Psoas muscle (tissue), 8 donors: ENCODE data around the gene ERC2. TPM values are rescaled to one million over a fixed set of nuclear protein-coding genes. Genes with fewer than 3 reads are reported as not detected.

Experiments
- ATAC-seq, 4 donors: fragments of 200-7000 bp; cut with Tn5 transposase; one replicate each; pipeline ENCODE4 v1.9.1; 2020; ENCODE audit warnings: moderate library complexity in 3 of 4, mild to moderate bottlenecking in 2 of 4
- DNase-seq, 2 donors: peaks; one replicate each; pipeline ENCODE4 v3.0.0-alpha.2; 2020
- H3K27ac ChIP-seq: fragments of 200-600 bp; one replicate; pipeline ENCODE4 v1.8.0; 2022
- H3K27me3 ChIP-seq, 3 donors: fragments of 200-600 bp in 1 of 3; one replicate each; pipeline versions ENCODE4 v1.6.1 to v1.8.0; 2013 to 2022; ENCODE audit warnings: low read length in 2 of 3, mild to moderate bottlenecking in 2 of 3, moderate library complexity in 1 of 3; ENCODE audit not compliant: insufficient read depth in 3 of 3
- H3K36me3 ChIP-seq, 2 donors: fragments of 200-600 bp in 1 of 2; one replicate each; pipeline versions ENCODE4 v1.6.1 to v1.8.0; 2013 to 2022; ENCODE audit warnings: low read depth in 1 of 2, mild to moderate bottlenecking in 1 of 2, moderate library complexity in 1 of 2; ENCODE audit not compliant: insufficient read depth in 1 of 2
- H3K4me1 ChIP-seq: fragments of 200-600 bp; one replicate; pipeline ENCODE4 v1.8.0; 2022
- H3K4me3 ChIP-seq: fragments of 200-600 bp; one replicate; pipeline ENCODE4 v1.8.0; 2022; ENCODE audit warnings: mild to moderate bottlenecking
- H3K9me3 ChIP-seq: fragments of 200-600 bp; one replicate; pipeline ENCODE4 v1.8.0; 2022
- WGBS, 3 donors: extraction: QIAGEN DNeasy Blood & Tissue Kit; methylation state at CpG; one replicate each; pipeline versions ENCODE4 v1.1.6 to v1.1.7; 2013; 5-methylcytosine and 5-hydroxymethylcytosine counted together
- intact Hi-C, 2 donors: fragments of 100-400 bp; cut with DNase I; formaldehyde crosslinking; loops; one replicate each; pipeline versions ENCODE4 v1.11.0 to v1.14.2; 2022
- polyA plus RNA-seq, 3 donors: library from polyadenylated mRNA; stranded (reverse); fragments of 200-250 nt; gene quantifications; one replicate each; pipeline ENCODE4 v1.2.3, GENCODE V29; 2013
- total RNA-seq, 4 donors: library from RNA; stranded (reverse); fragmentation: NEBNext Ultra II Directional in 2 of 4; extraction: Animal tissue kit (Norgen Biotek cat#: 25700) in 2 of 4; gene quantifications; one replicate each; pipeline versions ENCODE4 v1.2.1 to v1.2.4, GENCODE V29; 2021 to 2023
- TF ChIP-seq, protein P1 (sequence below): fragments of 200-600 bp; IDR thresholded peaks from one replicate; pipeline ENCODE4 v1.8.0; 2022; ENCODE audit warnings: antibody characterized with exemption
- donor health status: healthy with polysubstance abuse.
- donor health status: DM: no; HTN: no; CAD: no; lungs with moderate emphysema.
- donor health status: Bipolar disorder and iron deficiency.
- donor health status: healthy.
- donor health status: DM: yes; HTN: yes; CAD: no.
- donor health status: DM: no; HTN: no; CAD: no.
- donor health status: DM: no; HTN: no; CAD: no.
- donor health status: DM: yes; HTN: yes; CAD: no.

The ERC2 gene
- total and polyA plus RNA-seq, 7 donors: 0.04 to 0.15 TPM; not detected in 5

DNA sequence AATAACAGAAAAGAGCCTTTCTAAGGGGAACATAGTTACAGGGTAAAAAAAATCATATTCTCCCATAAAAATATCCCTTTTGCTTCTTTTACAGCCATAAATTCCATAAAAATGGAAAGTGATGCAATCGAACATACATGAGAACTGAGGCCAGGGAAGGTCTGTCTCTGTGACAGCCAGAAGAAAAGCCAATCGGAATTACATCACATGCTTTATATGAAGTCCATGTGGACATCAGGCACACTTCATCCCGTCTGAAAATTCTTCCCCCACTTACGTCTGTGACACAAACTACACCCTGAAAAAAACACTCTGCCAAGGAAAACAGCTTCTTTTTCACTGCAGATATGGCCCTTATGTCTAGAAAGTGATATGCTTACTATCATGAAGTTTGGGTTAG, 323.5 kb downstream of the ERC2 start:
- no peaks in the 10 kb centered on the region for H3K27me3 ChIP-seq
- TF ChIP-seq, protein P1, sequence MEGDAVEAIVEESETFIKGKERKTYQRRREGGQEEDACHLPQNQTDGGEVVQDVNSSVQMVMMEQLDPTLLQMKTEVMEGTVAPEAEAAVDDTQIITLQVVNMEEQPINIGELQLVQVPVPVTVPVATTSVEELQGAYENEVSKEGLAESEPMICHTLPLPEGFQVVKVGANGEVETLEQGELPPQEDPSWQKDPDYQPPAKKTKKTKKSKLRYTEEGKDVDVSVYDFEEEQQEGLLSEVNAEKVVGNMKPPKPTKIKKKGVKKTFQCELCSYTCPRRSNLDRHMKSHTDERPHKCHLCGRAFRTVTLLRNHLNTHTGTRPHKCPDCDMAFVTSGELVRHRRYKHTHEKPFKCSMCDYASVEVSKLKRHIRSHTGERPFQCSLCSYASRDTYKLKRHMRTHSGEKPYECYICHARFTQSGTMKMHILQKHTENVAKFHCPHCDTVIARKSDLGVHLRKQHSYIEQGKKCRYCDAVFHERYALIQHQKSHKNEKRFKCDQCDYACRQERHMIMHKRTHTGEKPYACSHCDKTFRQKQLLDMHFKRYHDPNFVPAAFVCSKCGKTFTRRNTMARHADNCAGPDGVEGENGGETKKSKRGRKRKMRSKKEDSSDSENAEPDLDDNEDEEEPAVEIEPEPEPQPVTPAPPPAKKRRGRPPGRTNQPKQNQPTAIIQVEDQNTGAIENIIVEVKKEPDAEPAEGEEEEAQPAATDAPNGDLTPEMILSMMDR: no peak
- WGBS, 3 donors: 54 to 64% (median 61%) methylated on average over 4 of the region's 4 CpGs
- H3K27ac ChIP-seq: no peak overlapping the region
- ATAC-seq (no peak), DNase-seq (no peak)
- H3K9me3 ChIP-seq: no peaks in the 10 kb centered on the region
- no peak overlapping the region for H3K4me3 ChIP-seq
- no peaks in the 10 kb centered on the region for H3K4me1 ChIP-seq
- intact Hi-C loops: no loop called here
- H3K36me3 ChIP-seq: no peaks in the 10 kb centered on the region

DNA sequence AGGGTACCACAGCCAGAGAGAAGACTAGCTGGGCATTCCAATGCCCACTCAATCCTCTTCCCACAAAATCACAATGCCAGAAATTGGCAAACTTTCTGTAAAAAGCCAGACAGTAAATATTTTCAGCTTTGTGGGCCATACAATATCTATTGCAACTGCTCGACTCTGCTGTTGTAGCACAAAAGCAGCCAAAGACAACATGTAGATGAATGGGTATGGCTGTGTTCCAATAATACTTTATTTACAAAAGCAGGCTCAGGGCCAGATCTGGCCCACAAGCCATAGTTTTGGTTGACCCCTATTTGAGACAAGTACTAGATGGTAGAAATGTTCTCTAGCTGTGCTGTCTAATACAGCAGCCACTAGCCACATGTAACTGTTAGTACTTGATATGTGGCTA, 330.9 kb downstream of the ERC2 start:
- DNase-seq (no peak), ATAC-seq (no peak)
- TF ChIP-seq, protein P1: no peak
- H3K27ac ChIP-seq: no peak overlapping the region
- no peaks in the 10 kb centered on the region for H3K9me3 ChIP-seq
- H3K36me3 ChIP-seq: no peaks in the 10 kb centered on the region
- no peaks in the 10 kb centered on the region for H3K4me1 ChIP-seq
- intact Hi-C loops: no loop called here
- no peaks in the 10 kb centered on the region for H3K27me3 ChIP-seq
- WGBS, 3 donors: 17 to 40% (median 28%) methylated on average over 1 of the region's 1 CpG
- no peak overlapping the region for H3K4me3 ChIP-seq

DNA sequence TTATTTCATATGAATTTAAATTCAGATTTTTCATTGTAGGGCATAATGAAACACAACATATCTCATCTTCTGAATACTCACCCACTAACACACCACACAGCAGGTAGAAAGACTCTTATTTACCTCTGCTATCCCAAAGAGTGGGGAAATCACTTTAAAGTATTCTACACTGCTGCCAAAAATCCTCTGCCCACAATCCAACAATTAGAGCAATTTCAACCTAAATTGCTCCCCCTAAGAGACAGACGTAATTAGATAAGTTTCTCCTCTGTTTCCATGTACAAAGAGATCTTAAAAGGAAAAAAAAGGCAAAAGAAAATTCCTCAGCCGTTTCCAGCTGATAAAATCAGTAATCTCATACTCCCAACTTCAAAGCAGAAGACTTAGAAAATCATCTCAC, 331.8 kb downstream of the ERC2 start:
- no peak overlapping the region for H3K4me3 ChIP-seq
- 20 to 41% (median 40%) methylated on average over 2 of the region's 2 CpGs for WGBS, 3 donors
- no peaks in the 10 kb centered on the region for H3K36me3 ChIP-seq
- no peaks in the 10 kb centered on the region for H3K9me3 ChIP-seq
- no peak for DNase-seq
- TF ChIP-seq, protein P1: no peak
- no peak overlapping the region for H3K27ac ChIP-seq
- no peak for ATAC-seq
- intact Hi-C loops: no loop called here
- no peaks in the 10 kb centered on the region for H3K4me1 ChIP-seq
- no peaks in the 10 kb centered on the region for H3K27me3 ChIP-seq

DNA sequence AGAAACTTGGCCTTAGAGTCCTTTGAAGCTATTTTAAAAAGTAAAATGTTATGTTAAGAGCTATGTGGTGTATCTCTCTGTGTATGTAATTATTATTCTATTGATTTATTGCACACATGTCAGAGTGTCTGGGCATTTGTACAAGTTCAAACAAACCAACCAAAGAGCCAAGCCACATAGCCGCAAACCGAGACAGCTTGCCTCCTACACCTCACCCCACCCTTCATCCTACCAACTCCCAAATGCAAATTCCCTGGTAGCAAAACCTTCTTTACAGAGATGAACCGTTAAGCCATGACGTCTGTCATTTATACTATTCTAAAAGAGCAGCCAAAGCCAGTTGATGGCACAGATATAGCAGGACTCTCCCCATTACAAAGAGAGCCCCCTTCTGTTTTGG, 332.3 kb downstream of the ERC2 start:
- WGBS, 3 donors: 50 to 83% (median 78%) methylated on average over 4 of the region's 4 CpGs

DNA sequence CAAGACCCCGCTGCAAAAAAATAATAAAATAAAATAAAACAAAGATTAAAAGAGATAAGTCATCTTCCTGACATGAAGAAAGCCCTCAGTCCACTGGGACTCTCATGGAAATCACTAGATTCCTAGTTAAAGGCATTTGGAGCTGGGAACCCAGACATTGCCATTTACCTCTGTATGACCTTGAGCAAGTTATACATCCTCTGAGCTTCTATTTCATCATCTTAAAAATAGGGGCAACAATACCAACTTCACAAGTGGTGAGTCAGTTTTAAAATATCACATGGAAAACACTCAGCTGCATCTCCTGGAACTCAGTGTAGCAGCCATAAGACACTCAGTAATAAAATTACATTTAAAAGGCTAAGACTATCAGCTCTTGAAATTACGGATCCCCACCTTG, 334.8 kb downstream of the ERC2 start:
- TF ChIP-seq, protein P1: no peak

More for the DNA sequence above, 332.3 kb downstream of the ERC2 start:
- TF ChIP-seq, protein P1: no peak
- Histone ChIP-seq H3K9me3 (no peaks in the 10 kb centered on the region), H3K4me1 (no peaks in the 10 kb centered on the region), H3K4me3 (no peak overlapping the region), H3K27ac (no peak overlapping the region), H3K36me3 (no peaks in the 10 kb centered on the region), H3K27me3 (no peaks in the 10 kb centered on the region)
- intact Hi-C loops: no loop called here
- ATAC-seq (no peak), DNase-seq (no peak)

More for the DNA sequence above, 334.8 kb downstream of the ERC2 start:
- Histone ChIP-seq H3K27me3 (no peaks in the 10 kb centered on the region), H3K27ac (no peak overlapping the region), H3K36me3 (no peaks in the 10 kb centered on the region), H3K9me3 (no peaks in the 10 kb centered on the region), H3K4me1 (no peaks in the 10 kb centered on the region), H3K4me3 (no peak overlapping the region)
- WGBS, 3 donors: 86 to 88% (median 88%) methylated on average over 2 of the region's 2 CpGs
- DNase-seq (no peak), ATAC-seq (no peak)
- intact Hi-C loops: no loop called here
